Measurements from ENCODE around the gene CIITA.
"Not testable (repeated sequence)": the region's sequence is repeated elsewhere in the genome, so short reads cannot be mapped to it uniquely, and the experiment has no call there.

CIITA gene

GRCh38 chr16:10920726-10921427 is 43.9 kb downstream of the CIITA start:
- no peak for DNase-seq

GRCh38 chr16:10921536-10922327 is 44.7 kb downstream of the CIITA start:
- DNase-seq: no peak

- no peak for DNase-seq
Measured at GRCh38 chr16:10922328-10923145, 45.5 kb downstream of the CIITA start.

- no peak for DNase-seq
Measured at GRCh38 chr16:10923146-10923649, 46.2 kb downstream of the CIITA start.

GRCh38 chr16:10923650-10924214 is 46.7 kb downstream of the CIITA start:
- no peak for DNase-seq

DNA sequence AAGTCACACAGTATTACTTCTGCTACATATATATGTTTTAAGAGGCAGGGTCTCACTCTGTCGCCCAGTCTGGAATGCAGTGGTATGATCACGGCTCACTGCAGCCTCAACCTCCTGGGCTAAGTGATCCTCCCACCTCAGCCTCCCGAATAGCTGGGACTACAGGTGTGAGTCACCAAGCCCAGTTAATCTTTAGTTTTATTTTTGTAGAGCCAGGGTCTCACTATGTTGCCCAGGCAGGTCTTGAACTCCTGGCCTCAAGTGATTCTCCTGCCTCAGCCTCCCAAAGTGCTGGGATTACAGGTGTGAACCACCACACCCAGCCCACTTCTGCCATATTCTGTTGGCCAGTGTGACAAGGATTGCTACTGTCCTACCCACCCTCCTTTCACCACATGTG is 48.3 kb downstream of the CIITA start:
- not testable (repeated sequence) for DNase-seq

- DNase-seq: no peak
Measured at GRCh38 chr16:10926094-10926493, 49.1 kb downstream of the CIITA start.

- no peak for DNase-seq
Measured at GRCh38 chr16:10926867-10927266, 49.9 kb downstream of the CIITA start.

GRCh38 chr16:10927497-10928112 is 50.6 kb downstream of the CIITA start:
- no peak for DNase-seq

DNA sequence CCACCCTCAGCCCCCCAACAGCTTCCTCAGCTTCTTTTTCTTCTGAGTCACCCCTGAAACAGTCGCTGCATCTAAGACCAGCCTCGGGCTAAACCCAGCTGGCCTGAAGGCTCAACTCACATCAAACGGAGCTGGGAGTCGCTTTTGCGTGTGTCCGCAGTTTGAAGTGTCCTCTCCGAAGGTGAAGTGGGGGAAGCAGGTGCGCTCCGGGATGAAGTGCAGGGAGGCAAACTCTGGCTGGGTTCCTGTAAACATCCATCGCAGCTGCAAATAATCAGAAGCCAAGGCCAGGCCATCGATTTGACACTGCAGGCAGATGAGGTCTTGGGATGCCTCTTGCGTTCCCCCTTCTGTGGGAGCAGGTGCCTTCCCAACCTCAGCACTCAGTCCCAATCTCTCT is 52.1 kb downstream of the CIITA start:
- DNase-seq: not testable (repeated sequence)

- no peak for DNase-seq
Measured at GRCh38 chr16:10929853-10930754, 53.1 kb downstream of the CIITA start.

GRCh38 chr16:10930755-10931093 is 53.7 kb downstream of the CIITA start:
- DNase-seq: no peak

DNA sequence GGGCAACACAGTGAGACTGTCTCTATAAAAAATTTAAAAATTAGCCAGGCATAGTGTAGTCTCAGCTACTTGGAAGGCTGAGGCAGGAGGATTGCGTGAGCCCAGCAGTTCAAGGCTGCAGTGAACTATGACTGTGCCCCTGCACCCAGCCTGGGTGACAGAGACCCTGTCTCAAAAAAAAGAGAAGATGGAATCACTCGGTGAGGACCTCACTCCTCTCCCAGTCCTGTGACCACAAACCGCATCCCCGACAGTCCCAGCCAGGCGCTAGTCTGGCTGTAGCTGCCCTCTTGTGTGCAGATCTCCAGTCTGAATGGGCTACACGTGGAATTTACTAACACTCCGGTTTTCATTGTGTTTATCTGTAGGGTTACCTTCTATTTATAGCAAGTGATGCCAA is 54.1 kb downstream of the CIITA start:
- DNase-seq: no peak

DNA sequence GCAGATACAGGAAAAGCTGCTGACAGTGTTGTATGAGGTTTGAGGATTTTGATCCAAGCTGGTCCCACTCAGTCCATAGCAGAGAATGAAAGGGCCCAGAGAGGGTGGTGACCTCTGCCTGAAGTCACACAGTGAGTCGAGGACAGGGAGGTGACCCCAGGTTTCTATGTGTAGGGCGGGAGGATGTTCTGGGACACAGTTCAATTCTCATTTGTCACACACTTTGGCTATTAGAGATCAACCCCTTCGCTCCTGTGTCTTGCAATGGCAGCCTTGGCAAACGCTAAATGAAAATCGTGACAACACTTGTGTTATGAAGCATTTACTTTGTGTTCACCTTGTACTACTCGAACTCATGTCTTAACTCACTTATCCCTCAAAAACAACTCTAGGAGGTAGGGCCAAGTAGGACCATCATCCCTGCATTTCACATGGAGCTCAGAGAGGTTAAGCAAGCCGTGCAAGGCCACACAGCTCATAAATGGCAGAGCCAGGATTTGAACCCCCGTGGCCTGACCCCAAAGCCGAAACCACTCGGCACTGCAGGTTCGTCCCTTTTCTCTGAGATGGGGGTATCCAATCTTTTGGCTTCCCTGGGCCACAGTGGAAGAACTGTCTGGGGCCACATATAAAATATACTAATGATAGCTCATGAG is 55.1 kb downstream of the CIITA start:
- no peak for DNase-seq

DNA sequence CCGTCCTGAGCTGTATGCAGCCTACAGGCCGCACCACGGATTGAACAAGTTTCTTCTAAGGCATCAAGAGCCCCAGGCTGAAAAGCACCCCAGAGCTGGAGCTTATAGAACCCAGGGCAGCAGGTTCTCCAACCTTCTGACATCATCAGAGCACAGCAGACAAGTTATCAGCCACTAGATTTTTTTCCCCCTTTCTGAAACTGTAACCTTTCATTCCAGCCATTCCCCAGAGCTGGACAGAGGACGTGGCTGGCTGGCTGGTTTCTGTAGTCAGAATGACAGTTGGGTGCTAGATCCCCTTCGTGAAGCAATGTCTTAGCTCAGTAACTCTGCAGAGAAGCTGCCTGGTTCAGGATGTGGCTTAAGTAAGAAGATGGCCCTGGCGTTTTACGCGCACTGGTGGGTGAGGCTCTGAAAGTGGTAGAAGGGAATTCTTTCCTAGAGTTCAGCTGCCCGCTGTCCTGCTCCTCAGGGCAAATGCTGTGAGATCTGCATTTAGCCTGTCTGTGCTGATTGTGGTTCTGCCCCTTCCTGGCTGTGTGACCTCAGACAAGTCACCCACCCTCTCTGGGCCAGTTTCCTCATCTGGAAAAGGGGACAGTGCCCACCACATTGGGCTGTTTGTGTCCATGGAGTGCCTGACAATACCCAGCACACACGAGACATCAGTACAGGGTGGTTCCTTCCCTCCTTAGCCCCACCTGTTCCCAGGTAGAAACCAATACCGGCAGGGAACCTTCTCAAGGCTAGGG is 56.1 kb downstream of the CIITA start:
- no peak for DNase-seq

DNA sequence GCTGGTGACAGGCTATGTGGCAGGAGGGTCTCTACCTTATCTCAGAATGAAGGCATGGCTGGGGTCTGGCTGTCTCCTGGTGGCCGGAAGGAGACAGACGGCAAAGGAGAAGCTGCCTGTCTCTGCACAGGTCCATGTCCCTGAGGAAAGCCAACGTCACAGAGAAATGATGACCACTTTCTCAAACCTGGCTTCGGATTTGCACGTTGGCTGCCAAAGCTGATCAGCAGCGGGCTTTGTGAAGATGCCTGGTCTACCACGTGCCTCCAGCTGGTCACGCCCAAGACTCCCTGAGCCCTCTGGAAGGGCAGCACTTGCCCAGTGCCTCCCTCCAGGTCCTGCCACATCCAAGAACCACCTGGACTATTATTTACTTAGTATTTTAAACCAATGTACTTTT is 56.9 kb downstream of the CIITA start:
- DNase-seq: no peak

- no peak for DNase-seq
Measured at GRCh38 chr16:10934325-10935107, 57.5 kb downstream of the CIITA start.

DNA sequence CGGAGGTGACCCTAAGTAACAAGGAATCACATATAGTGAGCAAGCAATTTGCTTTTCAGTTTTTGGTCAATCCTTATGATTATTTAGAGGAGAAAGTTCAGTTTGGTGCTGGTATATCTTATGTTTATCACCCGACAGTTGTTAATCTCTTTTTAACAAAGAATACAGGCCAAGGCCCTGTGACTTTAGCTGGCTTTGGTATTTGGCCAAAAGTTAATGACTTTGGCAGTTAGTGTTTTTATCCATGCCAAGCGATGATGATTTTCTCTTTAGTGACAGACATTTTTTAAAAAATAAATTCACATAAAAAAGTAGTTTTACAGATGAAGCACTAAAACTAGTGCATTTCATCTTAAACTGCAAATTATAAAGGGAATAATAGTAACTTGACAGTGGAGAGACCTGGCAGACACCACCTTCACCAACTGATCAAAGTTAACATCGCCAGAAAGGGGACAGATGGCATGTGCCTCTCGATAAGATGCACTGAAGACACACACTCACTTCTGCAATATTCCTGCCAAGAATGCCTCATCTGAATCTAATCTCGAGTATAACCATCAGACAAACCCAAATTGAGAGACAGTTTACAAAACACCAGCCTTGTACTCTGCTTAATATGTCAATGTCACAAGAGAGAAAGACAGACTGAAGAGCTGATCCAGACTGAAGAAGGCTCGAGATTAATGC is 58.4 kb downstream of the CIITA start:
- no peak for DNase-seq

Data from 8988T (cell line).